ENCODE data around the gene CHTF18. TPM values are rescaled to one million over a fixed set of nuclear protein-coding genes. Genes with fewer than 3 reads are reported as not detected.

The CHTF18 gene
- total RNA-seq, 4 donors from 2014 or later, result under 0.01 to 895 (median 31.1) TPM

- DNase-seq, result no peak
- intact Hi-C loops (cut with DNase I; ENCODE audit: low total_unique reads), result no loop called here
- H3K27ac ChIP-seq, result no peak overlapping the region
Observed at GRCh38 chr16:840561-841454, 52.4 kb downstream of the CHTF18 start.

GRCh38 chr16:841455-842060 lies 53.1 kb downstream of the CHTF18 start:
- TF ChIP-seq POLR2A (IDR thresholded peaks at IDR 0.05) (no peak), CTCF (IDR thresholded peaks at IDR 0.05) (no peak)
- H3K9me3 ChIP-seq, result peaks cover 0 to 3% of the 10 kb centered on the region in 2 donors
- H3K27me3 ChIP-seq, result peaks cover 0 to 3% of the 10 kb centered on the region in 2 donors
- H3K36me3 ChIP-seq, result no peaks in the 10 kb centered on the region
- H3K4me1 ChIP-seq, result no peaks in the 10 kb centered on the region
- intact Hi-C loops (cut with DNase I; ENCODE audit: low total_unique reads), result no loop called here
- DNase-seq, result no peak
- H3K4me3 ChIP-seq, result no peak overlapping the region
- H3K27ac ChIP-seq, result no peak overlapping the region

More at GRCh38 chr16:840561-841454, 52.4 kb downstream of the CHTF18 start:
- peaks cover 0 to 3% of the 10 kb centered on the region in 2 donors for H3K9me3 ChIP-seq
- H3K36me3 ChIP-seq, result no peaks in the 10 kb centered on the region
- TF ChIP-seq CTCF (IDR thresholded peaks at IDR 0.05) (no peak), POLR2A (IDR thresholded peaks at IDR 0.05) (no peak)
- H3K4me3 ChIP-seq, result no peak overlapping the region
- peaks cover 0 to 3% of the 10 kb centered on the region in 2 donors for H3K27me3 ChIP-seq
- H3K4me1 ChIP-seq, result no peaks in the 10 kb centered on the region

- peaks cover 0 to 3% of the 10 kb centered on the region in 2 donors for H3K27me3 ChIP-seq
Observed at GRCh38 chr16:842061-842476, 53.6 kb downstream of the CHTF18 start.

GRCh38 chr16:842711-843560 lies 54.5 kb downstream of the CHTF18 start:
- H3K4me3 ChIP-seq, result no peak overlapping the region
- no peaks in the 10 kb centered on the region for H3K4me1 ChIP-seq
- no peak overlapping the region for H3K27ac ChIP-seq
- H3K9me3 ChIP-seq, result no peaks in the 10 kb centered on the region
- peaks cover 0 to 2% of the 10 kb centered on the region in 2 donors for H3K27me3 ChIP-seq
- H3K36me3 ChIP-seq, result no peaks in the 10 kb centered on the region
- TF ChIP-seq POLR2A (IDR thresholded peaks at IDR 0.05) (no peak), CTCF (IDR thresholded peaks at IDR 0.05) (no peak)
- intact Hi-C loops (cut with DNase I; ENCODE audit: low total_unique reads), result no loop called here
- no peak for DNase-seq

More at GRCh38 chr16:842061-842476, 53.6 kb downstream of the CHTF18 start:
- H3K9me3 ChIP-seq, result no peaks in the 10 kb centered on the region
- no peak overlapping the region for H3K4me3 ChIP-seq
- intact Hi-C loops (cut with DNase I; ENCODE audit: low total_unique reads), result no loop called here
- peak in 1 of 2 donors; percentile 38 for DNase-seq
- H3K27ac ChIP-seq, result no peak overlapping the region
- no peaks in the 10 kb centered on the region for H3K36me3 ChIP-seq
- TF ChIP-seq POLR2A (IDR thresholded peaks at IDR 0.05) (no peak), CTCF (IDR thresholded peaks at IDR 0.05) (no peak)
- H3K4me1 ChIP-seq, result no peaks in the 10 kb centered on the region
